HG03442 (cell line): ENCODE results near the gene RIOX2.

Experiments used
- ATAC-seq: cut with Tn5 transposase; IDR thresholded peaks from one replicate; pipeline ENCODE4 v1.9.1; 2021; ENCODE audit warnings: mild to moderate bottlenecking, moderate library complexity; ENCODE audit not compliant: unreplicated experiment

The RIOX2 gene

DNA sequence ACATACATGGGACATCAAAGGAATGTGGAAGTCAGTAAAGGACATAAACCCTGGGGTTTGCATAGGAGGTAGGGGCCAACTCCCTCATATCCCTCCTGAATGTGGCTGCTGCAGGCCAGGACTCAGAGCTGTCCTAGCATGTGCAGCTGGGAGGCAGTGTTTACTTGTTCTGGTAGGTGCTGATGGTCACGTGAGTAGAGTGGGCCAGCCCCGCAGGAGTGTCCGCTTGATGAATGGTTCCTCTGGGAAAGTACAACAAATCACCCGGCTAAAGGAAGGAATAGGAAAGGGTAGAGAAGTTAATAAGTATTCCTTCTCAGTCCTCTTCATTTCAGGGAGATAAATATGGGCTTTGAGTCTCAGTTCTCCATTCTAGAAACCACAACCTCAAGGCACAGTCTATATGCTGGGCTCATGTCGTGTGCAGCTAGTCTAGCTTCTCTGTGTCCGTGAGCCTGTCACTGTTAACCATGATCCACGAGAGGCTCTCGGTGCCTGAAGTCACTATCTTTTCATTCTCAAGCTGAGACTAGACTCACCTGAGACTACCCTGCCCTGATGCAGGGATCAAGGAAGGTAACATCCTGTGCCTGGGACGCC lies 17.9 kb downstream of the RIOX2 start:
- ATAC-seq, result peak; percentile 60

DNA sequence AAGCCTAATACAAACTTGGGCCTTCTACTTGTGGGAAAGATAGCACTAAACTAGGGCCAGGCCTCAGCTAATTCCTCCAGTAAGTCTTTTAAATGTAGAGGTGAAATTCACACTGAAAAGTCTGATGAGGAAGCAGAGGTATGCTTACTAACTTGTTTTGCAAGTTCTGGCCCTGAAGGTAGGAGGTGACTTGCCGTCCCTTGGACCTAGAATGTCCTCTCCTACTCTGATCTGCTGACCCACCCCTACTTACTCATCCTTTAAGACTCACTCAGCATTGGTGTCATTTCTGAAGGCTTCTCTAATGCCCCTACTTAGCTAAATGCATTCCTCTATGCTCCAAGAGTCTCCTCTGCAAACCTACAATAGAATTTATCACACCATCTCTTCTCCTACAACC lies 19.4 kb downstream of the RIOX2 start:
- no peak for ATAC-seq

DNA sequence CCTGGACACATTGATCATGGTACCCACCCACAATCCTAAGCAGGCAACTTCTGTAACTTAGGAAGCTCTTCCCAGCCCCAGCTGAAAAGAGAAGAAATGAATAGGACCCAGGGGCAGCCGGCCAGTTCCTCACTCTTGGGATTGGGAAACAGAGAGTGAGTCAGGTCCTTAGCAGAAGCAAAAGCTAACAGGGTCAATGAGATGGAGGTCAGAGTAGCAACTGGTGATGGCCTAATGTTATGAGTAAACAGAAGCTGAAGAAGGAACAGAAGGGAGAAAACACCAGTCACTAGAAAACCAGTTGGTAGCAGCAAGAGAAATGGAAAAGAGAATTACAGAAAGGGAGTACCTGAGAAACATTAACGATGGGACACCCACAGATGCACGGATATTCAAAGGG lies 20.0 kb downstream of the RIOX2 start:
- no peak for ATAC-seq

DNA sequence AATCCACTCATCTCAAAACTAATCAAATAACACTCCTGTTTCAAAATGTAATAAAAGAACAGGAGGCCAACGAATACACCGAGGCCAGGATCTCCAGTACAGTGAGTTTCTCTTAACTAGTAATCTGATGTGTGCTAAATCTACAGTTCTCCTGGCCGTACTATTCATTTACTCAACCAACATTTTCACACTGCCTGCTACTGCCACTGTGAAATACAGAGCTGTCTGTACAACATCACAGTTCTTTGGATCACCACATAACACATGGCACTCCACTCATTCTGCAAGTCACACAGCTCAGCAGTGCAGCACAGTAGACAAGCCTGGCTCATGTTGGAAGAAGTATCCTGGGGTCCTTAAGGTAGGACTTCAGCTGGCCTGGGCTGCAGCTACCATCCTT lies 21.9 kb downstream of the RIOX2 start:
- no peak for ATAC-seq

DNA sequence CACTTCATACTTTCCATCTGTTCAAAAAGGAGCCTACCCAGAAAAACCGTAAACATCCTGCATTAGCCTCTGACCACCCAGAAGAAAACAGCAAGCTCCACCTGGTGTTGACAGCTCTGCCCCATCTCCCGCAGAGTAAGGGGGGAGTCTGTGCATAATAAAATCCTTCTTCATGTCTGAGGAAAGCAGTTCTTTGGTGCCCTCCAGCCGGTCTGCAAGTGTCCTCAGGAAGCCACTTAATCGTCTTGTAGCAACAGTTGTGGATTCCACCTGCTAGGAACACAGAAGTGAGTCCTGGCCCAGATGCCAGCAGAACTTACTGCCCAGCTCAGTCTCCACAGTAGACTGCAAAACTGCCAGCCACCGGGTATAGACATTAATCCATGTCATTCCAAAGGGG lies 22.5 kb downstream of the RIOX2 start:
- ATAC-seq, result no peak

DNA sequence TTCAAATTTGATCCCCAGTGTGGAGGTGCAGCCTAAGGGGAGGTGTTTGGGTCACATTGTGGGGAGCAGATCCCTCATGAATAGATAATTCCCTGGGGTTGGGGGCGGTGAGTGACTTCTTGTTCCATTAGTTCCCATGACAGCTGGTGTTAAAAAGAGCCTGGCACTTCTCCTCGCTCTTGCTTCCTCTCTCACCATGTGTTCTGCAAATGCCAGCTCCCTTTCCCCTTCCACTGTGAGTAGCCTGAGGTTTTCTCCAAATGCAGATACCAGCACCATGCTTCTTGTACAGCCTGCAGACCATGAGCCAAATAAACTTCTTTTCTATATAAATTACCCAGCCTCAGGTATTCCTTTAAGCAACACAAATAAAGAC lies 23.1 kb downstream of the RIOX2 start:
- no peak for ATAC-seq

DNA sequence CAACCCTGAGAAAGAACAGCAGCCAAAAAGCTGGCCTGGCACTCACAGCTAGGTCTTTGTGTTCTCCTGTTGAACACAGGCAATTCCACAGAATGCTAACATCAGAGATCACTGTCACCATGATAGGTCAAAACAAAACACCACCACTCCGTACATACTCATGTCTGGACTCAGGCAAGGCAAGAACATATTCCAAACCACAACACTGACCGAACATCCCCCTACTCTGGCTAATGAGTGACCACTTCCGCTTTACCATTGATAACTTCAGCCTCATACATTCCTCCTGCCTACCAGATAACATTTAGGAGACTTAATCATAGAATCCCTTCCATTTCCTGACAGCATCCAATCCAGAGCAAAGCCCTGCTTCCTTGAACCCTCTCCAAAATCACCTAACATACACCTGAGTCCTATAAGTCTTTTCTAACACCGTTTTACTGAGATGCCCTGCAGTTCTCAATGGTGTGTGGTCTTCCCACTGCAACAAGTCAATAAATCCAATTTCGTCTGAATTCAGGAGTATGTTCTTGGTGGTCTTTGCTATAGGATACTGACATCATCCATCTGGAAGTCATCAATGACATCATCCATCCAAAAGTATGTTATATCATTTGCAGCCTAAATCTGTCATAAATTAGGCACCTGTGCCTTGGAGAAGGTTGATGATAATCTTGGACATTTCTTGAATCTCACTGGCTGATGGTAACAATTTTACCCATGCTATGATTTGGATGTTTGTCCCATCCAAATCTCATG lies 23.7 kb downstream of the RIOX2 start:
- no peak for ATAC-seq

DNA sequence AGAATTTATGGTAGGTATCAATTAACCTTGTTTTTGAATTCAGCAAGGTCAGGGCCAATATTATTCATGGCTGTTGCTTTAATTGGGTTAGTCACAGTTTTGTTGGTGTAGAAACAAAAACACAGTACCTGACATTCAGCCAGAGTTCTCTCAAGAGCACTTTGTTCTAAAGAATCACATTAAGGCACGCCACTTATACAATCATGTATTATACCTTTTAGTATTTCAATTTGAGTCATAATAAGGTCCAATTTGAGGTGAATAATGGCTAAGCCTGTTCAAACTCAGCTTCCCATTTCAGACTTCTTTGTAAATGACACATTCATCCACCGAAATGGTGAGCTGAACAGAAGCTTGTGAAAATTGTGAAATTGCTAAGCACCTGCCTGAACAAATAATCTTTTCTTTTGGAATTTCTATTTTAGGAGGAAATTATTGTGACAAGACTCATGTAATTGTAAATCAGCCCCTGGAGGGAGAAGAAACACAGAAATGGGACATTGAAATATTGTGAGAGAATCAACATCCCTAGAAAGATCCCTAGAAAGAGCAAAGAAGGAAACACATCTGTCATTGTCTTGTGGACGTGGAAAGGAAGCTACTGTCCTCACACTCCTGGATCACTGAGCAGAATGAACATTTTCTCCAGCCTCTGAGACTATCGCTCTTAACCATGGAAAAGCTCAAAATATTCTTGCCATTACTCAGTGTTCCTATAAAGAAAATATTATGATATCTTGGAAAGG lies 29.3 kb downstream of the RIOX2 start:
- ATAC-seq, result no peak

DNA sequence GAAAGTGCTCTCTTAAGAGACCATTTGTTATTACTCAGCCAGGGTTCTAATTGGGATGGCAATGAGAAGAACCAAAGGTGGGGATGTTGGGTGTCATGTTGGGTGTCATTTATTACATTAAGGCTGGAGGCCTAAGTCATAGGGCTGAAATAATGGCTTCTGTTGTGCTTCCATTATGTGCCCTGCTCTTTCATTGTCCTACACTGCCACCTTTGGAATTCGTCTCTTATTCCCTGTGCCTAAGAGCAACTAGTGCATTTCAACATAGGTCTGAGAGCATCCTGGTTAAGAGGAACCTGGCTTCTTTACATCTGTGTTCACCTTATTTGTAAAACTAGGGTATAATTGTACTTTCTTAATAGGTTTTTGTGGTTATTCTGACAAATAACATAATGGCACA lies 32.2 kb downstream of the RIOX2 start:
- ATAC-seq, result no peak

DNA sequence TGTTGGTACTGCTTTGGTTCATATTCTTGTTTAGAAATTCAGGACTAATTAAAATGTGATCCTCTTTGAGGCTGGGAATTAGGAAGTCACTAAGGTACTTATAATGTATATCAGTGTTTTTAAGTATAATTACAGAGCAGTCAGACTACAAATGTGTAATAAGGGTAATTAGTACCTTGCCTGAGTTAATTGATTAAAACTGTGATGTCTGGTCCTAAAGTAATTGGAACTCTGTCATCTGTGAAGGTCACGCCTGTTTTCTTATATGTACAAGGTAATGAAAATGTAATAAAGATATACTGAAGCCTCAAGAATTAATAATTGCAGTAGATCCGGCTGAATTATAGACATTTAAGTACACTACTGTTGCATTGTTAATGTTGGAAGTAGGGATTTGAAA lies 32.8 kb downstream of the RIOX2 start:
- ATAC-seq, result no peak

DNA sequence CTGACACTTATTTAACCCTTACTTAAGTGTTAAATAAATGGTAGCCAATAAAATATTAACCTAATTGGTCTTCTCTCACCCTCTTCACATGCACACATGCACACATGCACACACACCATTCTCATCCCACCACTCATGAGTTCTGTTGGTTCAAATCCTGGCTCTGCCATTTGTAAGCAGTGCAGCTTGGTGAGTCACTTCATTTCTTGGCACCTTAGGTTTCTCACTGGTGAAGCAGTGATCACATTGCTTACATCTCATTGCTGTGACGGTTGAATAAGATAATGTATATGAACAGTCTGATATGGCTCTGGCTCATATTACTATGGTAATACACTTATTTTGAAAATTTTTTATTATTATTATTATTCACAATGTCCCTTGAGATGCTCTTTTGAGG lies 33.8 kb downstream of the RIOX2 start:
- no peak for ATAC-seq

DNA sequence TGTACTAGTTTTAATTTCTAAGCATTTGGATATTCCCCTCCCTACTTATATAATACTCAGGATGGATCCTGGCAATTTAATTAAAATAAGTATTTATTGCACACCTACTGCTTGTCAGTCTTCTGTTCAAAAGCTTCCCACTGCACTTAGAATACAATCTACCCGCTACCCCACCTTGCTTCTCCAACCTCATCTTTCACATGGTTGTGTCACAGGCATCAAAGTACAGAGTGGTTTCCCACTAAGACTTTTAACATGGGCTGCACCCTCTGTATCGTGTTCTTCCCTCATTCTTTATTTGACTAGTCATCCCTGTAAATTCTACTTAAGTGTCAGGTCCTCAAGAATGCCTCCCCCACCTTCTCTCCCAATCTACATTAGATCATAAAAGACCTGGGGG lies 35.0 kb downstream of the RIOX2 start:
- ATAC-seq, result no peak

DNA sequence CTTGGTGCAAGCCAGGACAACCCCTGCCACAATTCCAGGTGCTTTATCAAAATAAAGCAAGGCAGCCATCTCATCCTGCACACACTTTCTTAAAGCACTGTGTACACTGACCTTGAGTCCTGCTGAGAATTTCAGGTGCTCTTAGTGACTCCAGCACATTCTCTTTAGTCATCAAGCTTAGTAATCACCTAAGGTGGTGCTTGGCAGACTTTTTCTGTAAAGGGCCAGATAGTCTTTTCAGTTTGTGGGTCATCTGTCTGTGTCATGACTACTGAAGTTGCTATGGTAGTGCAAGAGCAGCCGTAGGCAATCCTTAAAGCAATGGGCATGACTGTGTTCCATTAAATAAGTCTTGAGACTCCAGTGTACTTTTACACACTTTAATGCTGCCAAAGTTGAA lies 36.4 kb downstream of the RIOX2 start:
- no peak for ATAC-seq

DNA sequence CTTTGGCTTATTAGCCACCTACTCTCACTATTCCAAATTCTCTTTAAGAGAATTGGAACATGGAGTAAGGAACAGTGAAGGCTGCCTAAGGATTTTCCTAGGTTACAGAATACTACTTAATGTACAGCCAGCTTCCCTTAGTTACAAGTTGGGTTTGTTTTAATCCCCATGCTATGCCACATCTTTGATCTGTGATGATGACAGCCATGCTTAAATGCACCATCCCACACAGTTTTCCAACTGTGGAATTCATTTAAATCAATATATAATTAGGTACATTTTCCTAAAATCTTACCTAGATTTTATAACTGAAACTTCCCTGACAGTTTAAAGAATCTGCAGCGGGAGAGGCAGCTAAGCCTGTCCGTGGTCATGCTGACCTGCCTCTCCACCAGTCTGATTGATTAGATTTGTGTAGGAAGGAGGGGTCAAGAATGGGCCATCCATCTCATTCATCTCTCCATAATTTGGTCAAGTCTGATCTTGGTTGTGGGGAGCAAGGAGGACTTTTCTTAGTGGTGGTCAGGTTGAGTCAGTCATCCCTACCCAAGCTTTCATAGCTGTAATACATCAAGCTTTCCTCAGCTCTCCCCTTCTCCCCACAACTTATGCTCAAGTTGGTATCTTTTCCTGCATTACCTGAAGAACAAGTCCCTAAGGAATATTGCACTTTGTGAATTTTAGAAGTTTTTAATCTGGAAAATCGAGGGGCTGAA lies 37.1 kb downstream of the RIOX2 start:
- no peak for ATAC-seq

DNA sequence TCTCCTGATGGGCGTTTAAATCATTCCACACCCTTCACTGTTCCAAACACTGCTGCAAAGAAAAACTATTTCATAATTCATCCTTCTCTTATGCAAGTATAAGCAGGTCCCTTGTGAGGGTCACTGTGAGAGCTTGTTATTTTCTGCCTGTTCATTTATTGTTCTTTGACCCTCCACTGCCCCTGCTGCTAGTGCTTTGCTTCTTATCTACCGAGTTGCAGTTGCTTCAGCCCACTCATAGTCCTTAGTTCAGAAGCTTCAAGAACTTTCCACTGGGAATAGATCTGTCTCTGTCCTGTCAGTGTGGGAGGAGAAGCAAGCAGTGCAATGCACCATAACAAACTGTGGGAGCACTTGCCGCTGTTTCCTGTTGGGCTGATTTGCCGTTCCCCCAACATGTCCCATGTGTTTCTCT lies 39.8 kb downstream of the RIOX2 start:
- no peak for ATAC-seq

DNA sequence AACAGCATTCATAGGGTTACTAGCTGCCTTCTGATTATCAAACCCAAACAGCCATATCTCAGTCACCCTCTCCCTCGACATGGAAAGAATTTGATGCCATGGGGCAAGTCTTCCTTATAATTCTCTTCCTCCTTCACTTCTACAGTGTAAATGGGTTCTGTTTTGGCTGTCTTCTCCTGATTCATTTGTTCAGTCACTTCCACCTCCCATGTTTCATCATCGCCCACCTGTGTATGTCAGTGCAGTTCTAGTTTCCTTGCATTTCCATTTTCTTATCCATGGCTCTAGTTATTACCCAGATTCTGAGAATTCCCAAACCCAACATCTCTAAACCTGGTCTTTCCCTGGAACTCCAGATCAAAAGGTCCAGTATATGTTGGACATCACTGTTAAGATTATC lies 41.0 kb downstream of the RIOX2 start:
- ATAC-seq, result no peak

DNA sequence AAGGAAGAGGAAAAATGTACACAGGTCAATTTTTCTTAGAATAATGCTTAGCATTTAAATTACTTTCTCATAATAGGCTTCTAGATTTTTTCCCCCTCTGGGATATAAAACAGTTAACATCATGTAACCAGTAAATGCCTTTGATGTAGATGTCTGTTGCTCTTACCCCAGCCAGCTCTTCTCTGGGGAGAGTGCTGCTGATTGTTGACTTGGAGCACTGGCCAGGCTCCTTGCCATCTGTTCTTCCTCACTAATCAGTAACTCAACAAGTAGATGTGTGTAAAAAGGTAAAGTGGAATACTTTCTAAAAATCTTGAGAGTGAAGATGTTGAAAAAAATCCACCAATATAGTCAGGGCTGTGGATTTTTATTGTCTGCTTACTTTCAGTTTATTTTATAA lies 42.2 kb downstream of the RIOX2 start:
- no peak for ATAC-seq

DNA sequence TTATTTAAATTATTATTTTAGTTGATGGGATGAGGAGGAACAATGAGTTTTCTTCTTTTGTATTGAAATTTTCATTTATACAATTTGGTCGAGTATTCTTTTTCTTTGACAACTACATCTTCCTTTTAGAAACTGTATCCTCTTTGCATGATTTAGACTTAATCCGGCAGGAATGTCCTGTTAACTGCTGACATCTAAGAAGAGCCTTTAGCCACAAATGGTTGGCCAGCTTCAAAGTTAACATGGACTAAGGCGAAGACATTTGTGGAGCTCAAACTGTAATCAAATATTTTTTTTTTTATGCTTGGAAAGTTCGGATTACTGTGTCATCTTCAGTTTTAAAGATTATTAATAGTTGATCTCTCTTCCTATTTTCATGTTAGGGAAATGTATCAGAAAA lies 43.2 kb downstream of the RIOX2 start:
- no peak for ATAC-seq

DNA sequence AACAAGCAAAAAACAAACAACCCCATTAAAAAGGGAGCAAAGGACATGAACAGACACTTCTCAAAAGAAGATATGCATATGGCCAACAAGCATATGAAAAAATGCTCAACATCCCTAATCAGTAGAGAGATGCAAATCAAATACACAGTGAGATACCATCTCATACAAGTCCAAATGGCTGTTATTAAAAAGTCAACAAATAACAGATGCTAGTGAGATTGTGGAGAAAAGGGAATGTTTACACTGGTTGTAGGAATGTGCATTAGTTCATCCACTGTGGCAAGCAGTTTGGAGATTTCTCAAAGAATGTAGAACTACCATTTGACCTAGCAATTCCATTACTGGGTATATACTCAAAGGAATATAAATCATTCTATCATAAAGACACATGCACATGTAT lies 44.5 kb downstream of the RIOX2 start:
- ATAC-seq, result no peak

DNA sequence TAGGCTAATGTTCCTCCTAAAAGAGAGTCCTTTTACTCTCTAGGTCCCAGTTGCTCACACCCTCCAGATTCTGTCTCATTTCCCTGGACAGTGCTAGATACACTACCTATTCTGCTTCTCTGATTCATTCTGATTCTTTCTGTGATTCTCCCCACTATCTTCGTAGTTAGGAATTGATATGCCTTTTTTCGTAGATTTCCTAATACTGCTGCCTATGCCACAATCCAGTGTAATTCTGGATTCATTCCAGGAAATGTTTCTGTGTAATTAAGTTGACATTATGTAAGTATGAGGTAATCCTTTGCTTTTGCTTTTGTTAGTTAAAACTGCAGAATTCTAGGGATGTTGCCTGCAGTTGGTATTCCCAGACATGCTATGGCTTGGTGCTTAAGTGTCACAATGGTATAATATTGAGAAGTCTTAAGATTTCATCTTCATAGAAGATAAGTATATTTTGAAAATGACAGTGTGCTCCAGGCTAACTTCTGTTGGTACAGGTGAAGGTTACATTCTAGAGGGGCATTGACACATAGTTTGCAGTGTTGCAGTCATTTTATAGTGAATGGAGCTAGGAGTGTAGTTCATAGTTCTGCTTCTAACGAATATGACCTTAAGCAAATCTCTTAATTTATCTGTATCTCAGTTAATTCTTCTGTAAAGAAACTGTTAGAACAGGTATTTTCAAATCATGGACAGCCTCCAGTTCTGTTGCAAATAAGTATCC lies 54.3 kb downstream of the RIOX2 start:
- no peak for ATAC-seq

DNA sequence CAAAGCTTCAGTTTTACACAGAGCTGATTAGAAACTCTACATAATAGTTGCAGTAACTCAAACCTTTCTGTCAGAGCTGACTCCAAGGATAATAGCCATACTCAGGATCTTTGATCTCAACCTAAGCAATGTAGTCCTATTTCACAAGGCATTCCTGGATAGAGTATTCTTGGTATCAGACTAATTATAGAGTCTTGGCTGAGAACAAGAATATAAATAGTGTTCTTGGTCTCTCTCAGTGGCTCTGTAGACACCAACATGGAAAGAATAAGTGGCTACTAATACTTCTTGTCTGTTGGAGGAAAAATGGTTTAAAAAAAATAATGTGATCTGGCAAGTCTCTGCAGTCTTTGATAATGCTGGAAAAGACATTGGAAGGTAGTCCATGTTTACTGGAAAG lies 55.7 kb downstream of the RIOX2 start:
- ATAC-seq, result no peak
